MM.1S (cell line): ENCODE measurements around the gene CARD10.

Experiments
- DNase-seq: peaks from one replicate; pipeline ENCODE4 v3.0.0-alpha.2; 2015
- H2AFZ ChIP-seq: fragments of 300-600 bp; sonication (generic); 2 replicates; pipeline ENCODE4 v1.6.0; 2016; ENCODE audit warnings: antibody characterized with exemption, low read length
- H3F3A ChIP-seq: fragments of 300-600 bp; sonication (generic); 2 replicates; pipeline ENCODE4 v1.6.1; 2016; ENCODE audit warnings: mild to moderate bottlenecking, antibody characterized with exemption, low read length, moderate library complexity, mixed read lengths; ENCODE audit not compliant: insufficient read depth
- H3K27ac ChIP-seq: fragments of 300-600 bp; sonication (generic); 2 replicates; pipeline ENCODE4 v1.5.1; 2016; ENCODE audit warnings: mild to moderate bottlenecking, low read length
- H3K27me3 ChIP-seq: fragments of 300-600 bp; sonication (generic); replicated peaks from 2 replicates; pipeline ENCODE4 v1.6.0; 2016; ENCODE audit warnings: low read length; ENCODE audit not compliant: insufficient read depth
- H3K36me3 ChIP-seq: fragments of 300-600 bp; sonication (generic); replicated peaks from 2 replicates; pipeline ENCODE4 v1.6.1; 2016; ENCODE audit warnings: mild to moderate bottlenecking, low read length, mixed read lengths; ENCODE audit not compliant: insufficient read depth
- H3K4me1 ChIP-seq: fragments of 300-600 bp; sonication (generic); 2 replicates; pipeline ENCODE4 v1.6.1; 2016; ENCODE audit warnings: low read length, mixed read lengths
- H3K4me2 ChIP-seq: fragments of 300-600 bp; sonication (generic); 2 replicates; pipeline ENCODE4 v1.6.0; 2016; ENCODE audit warnings: low read depth, low read length
- H3K4me3 ChIP-seq: fragments of 300-600 bp; sonication (generic); 2 replicates; pipeline ENCODE4 v1.5.1; 2016; ENCODE audit warnings: low read length, mixed read lengths
- H3K79me2 ChIP-seq: fragments of 300-600 bp; sonication (generic); 2 replicates; pipeline ENCODE4 v1.6.1; 2016; ENCODE audit warnings: mixed run types, low read length, mixed read lengths
- H3K9ac ChIP-seq: fragments of 300-600 bp; sonication (generic); 2 replicates; pipeline ENCODE4 v1.6.1; 2016; ENCODE audit warnings: low read length, mixed read lengths
- H3K9me2 ChIP-seq: fragments of 300-600 bp; sonication (generic); replicated peaks from 2 replicates; pipeline ENCODE4 v1.6.1; 2016; ENCODE audit warnings: mild to moderate bottlenecking, low read length, mixed read lengths; ENCODE audit not compliant: insufficient read depth
- H3K9me3 ChIP-seq: fragments of 300-600 bp; sonication (generic); replicated peaks from 2 replicates; pipeline ENCODE4 v1.6.1; 2016; ENCODE audit warnings: mild to moderate bottlenecking, low read length, mixed read lengths; ENCODE audit not compliant: insufficient read depth
- H4K20me1 ChIP-seq: fragments of 300-600 bp; sonication (generic); 2 replicates; pipeline ENCODE4 v1.6.1; 2016; ENCODE audit warnings: mild to moderate bottlenecking, low read length, moderate library complexity, mixed read lengths; ENCODE audit not compliant: insufficient read depth
- EZH2 ChIP-seq: fragments of 300-600 bp; sonication (generic); optimal IDR thresholded peaks from 2 replicates; pipeline ENCODE3; 2017; ENCODE audit warnings: low read depth, mild to moderate bottlenecking, antibody characterized with exemption, low read length, mixed read lengths
- EZH2phosphoT487 ChIP-seq: fragments of 300-600 bp; sonication (generic); IDR thresholded peaks from 2 replicates; pipeline ENCODE4 v1.6.1; 2018; ENCODE audit warnings: antibody characterized with exemption, low read length
- TF ChIP-seq, protein P1 (sequence below): fragments of 300-600 bp; sonication (generic); IDR thresholded peaks from 2 replicates; pipeline ENCODE4 v1.5.1; 2016; ENCODE audit warnings: antibody characterized with exemption, low read length, mixed read lengths

Gene CARD10

GRCh38 chr22:37505565-37505964, 13.7 kb downstream of the CARD10 start:
- no peaks in the 10 kb centered on the region for H4K20me1 ChIP-seq
- TF ChIP-seq EZH2phosphoT487 (no peak), EZH2 (no peak)
- TF ChIP-seq, protein P1, sequence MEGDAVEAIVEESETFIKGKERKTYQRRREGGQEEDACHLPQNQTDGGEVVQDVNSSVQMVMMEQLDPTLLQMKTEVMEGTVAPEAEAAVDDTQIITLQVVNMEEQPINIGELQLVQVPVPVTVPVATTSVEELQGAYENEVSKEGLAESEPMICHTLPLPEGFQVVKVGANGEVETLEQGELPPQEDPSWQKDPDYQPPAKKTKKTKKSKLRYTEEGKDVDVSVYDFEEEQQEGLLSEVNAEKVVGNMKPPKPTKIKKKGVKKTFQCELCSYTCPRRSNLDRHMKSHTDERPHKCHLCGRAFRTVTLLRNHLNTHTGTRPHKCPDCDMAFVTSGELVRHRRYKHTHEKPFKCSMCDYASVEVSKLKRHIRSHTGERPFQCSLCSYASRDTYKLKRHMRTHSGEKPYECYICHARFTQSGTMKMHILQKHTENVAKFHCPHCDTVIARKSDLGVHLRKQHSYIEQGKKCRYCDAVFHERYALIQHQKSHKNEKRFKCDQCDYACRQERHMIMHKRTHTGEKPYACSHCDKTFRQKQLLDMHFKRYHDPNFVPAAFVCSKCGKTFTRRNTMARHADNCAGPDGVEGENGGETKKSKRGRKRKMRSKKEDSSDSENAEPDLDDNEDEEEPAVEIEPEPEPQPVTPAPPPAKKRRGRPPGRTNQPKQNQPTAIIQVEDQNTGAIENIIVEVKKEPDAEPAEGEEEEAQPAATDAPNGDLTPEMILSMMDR = no peak
- no peak overlapping the region for H3K4me2 ChIP-seq
- no peak overlapping the region for H3K4me3 ChIP-seq
- H3K27me3 ChIP-seq = peaks cover 30% of the 10 kb centered on the region
- no peaks in the 10 kb centered on the region for H3K79me2 ChIP-seq
- H3K4me1 ChIP-seq = no peaks in the 10 kb centered on the region
- no peak overlapping the region for H3K9ac ChIP-seq
- no peak for DNase-seq
- H3K27ac ChIP-seq = no peak overlapping the region
- H3K9me3 ChIP-seq = no peaks in the 10 kb centered on the region
- no peak overlapping the region for H2AFZ ChIP-seq
- H3K36me3 ChIP-seq = no peaks in the 10 kb centered on the region
- H3F3A ChIP-seq = no peaks in the 10 kb centered on the region
- H3K9me2 ChIP-seq = no peaks in the 10 kb centered on the region

- H4K20me1 ChIP-seq = no peaks in the 10 kb centered on the region
- DNase-seq = no peak
- H3K36me3 ChIP-seq = no peaks in the 10 kb centered on the region
- H3K4me1 ChIP-seq = no peaks in the 10 kb centered on the region
- H3K9ac ChIP-seq = no peak overlapping the region
- no peak overlapping the region for H3K4me2 ChIP-seq
- H3K27me3 ChIP-seq = peaks cover 32% of the 10 kb centered on the region
- no peak overlapping the region for H2AFZ ChIP-seq
- no peaks in the 10 kb centered on the region for H3F3A ChIP-seq
- no peaks in the 10 kb centered on the region for H3K79me2 ChIP-seq
- no peak overlapping the region for H3K27ac ChIP-seq
- no peak for TF ChIP-seq EZH2phosphoT487
- TF ChIP-seq, protein P1 = no peak
- TF ChIP-seq EZH2 = no peak
- H3K4me3 ChIP-seq = no peak overlapping the region
- H3K9me3 ChIP-seq = no peaks in the 10 kb centered on the region
- no peaks in the 10 kb centered on the region for H3K9me2 ChIP-seq
These were observed 14.3 kb downstream of the CARD10 start for GRCh38 chr22:37504964-37505363.

GRCh38 chr22:37503850-37504249, 15.4 kb downstream of the CARD10 start:
- DNase-seq = no peak
- Histone ChIP-seq H3F3A (no peaks in the 10 kb centered on the region), H4K20me1 (no peaks in the 10 kb centered on the region), H3K9me3 (no peaks in the 10 kb centered on the region), H3K4me3 (no peak overlapping the region), H3K27ac (no peak overlapping the region), H3K9me2 (no peaks in the 10 kb centered on the region), H3K79me2 (no peaks in the 10 kb centered on the region), H2AFZ (no peak overlapping the region), H3K36me3 (no peaks in the 10 kb centered on the region), H3K9ac (no peak overlapping the region), H3K4me2 (no peak overlapping the region), H3K27me3 (peaks cover 42% of the 10 kb centered on the region), H3K4me1 (0 out of 2 replicates have a peak, but pooled peaks cover 4% of the 10 kb centered on the region)
- TF ChIP-seq, protein P1 = no peak
- no peak for TF ChIP-seq EZH2
- TF ChIP-seq EZH2phosphoT487 = no peak
